ENCODE measurements around the gene DDX49.
"Not testable (repeated sequence)": the region's sequence is repeated elsewhere in the genome, so short reads cannot be mapped to it uniquely, and the experiment has no call there.

DNA sequence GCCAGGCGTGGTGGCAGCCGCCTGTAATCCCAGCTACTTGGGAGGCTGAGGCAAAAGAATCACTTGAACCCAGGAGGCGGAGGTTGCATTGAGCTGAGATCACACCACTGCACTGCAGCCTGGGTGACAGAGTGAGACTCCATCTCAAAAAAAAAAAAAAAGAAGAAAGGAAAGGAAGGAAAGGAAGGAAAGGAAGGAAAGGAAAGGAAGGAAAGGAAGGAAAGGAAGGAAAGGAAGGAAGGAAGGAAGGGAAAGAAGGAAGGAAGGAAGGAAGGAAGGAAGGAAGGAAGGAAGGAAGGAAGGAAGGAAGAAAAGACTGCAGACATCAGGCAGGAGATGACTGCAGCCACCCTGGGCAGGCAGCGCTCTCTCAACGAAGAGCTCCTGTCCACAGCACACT lies 17.0 kb upstream of the DDX49 start:
- TF ChIP-seq, protein P1, sequence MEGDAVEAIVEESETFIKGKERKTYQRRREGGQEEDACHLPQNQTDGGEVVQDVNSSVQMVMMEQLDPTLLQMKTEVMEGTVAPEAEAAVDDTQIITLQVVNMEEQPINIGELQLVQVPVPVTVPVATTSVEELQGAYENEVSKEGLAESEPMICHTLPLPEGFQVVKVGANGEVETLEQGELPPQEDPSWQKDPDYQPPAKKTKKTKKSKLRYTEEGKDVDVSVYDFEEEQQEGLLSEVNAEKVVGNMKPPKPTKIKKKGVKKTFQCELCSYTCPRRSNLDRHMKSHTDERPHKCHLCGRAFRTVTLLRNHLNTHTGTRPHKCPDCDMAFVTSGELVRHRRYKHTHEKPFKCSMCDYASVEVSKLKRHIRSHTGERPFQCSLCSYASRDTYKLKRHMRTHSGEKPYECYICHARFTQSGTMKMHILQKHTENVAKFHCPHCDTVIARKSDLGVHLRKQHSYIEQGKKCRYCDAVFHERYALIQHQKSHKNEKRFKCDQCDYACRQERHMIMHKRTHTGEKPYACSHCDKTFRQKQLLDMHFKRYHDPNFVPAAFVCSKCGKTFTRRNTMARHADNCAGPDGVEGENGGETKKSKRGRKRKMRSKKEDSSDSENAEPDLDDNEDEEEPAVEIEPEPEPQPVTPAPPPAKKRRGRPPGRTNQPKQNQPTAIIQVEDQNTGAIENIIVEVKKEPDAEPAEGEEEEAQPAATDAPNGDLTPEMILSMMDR (IDR thresholded peaks at IDR 0.05), result not testable (repeated sequence)
- not testable (repeated sequence) for TF ChIP-seq ZFX (IDR thresholded peaks at IDR 0.05; ENCODE audit: borderline replicate concordance)
